Activated naive CD4-positive, alpha-beta T cell treated with anti-CD3 and anti-CD28 coated beads, Interleukin-2, amount 50 U/mL, for 24 hours (primary cell): Measurements from ENCODE around the gene OPN1MW3.
"Not testable (repeated sequence)": the region's sequence is repeated elsewhere in the genome, so short reads cannot be mapped to it uniquely, and the experiment has no call there.

Experiments used
- H3K27ac Mint-ChIP-seq: one replicate; pipeline ENCODE4 v1.8.0; 2021; ENCODE audit warnings: mild to moderate bottlenecking, mixed read lengths
- H3K27me3 Mint-ChIP-seq: one replicate; pipeline ENCODE4 v1.8.0; 2021; ENCODE audit warnings: mixed read lengths
- H3K36me3 Mint-ChIP-seq: one replicate; pipeline ENCODE4 v1.8.0; 2021; ENCODE audit warnings: mixed read lengths
- H3K4me1 Mint-ChIP-seq: one replicate; pipeline ENCODE4 v1.8.0; 2021; ENCODE audit warnings: mixed read lengths
- H3K4me3 Mint-ChIP-seq: one replicate; pipeline ENCODE4 v1.8.0; 2021; ENCODE audit warnings: mild to moderate bottlenecking, mixed read lengths
- H3K9me3 Mint-ChIP-seq: one replicate; pipeline ENCODE4 v1.8.0; 2021; ENCODE audit warnings: mixed read lengths

OPN1MW3 gene

GRCh38 chrX:154284489-154285338 lies 27.3 kb downstream of the OPN1MW3 start:
- H3K27ac Mint-ChIP-seq, H3K27me3 Mint-ChIP-seq, H3K4me3 Mint-ChIP-seq, H3K9me3 Mint-ChIP-seq, H3K4me1 Mint-ChIP-seq, H3K36me3 Mint-ChIP-seq: not testable (repeated sequence)

- not testable (repeated sequence) for H3K4me3 Mint-ChIP-seq, H3K9me3 Mint-ChIP-seq, H3K36me3 Mint-ChIP-seq, H3K4me1 Mint-ChIP-seq, H3K27me3 Mint-ChIP-seq, H3K27ac Mint-ChIP-seq
Measured at GRCh38 chrX:154286406-154286805, 29.0 kb downstream of the OPN1MW3 start.

GRCh38 chrX:154294791-154295574 lies 37.6 kb downstream of the OPN1MW3 start, which contains the start of gene TEX28:
TSS of gene TEX28 (minus strand) at chrX:154295124. CDS start at chrX:154292117, 3,007 bp downstream.
- Mint-ChIP-seq H3K4me3 (no peak within 1 kb of the TSS), H3K4me1 (no peaks in the 10 kb centered on the region), H3K27me3 (no peaks in the 10 kb centered on the region), H3K9me3 (no peaks in the 10 kb centered on the region), H3K36me3 (no peaks in the 10 kb centered on the region), H3K27ac (no peak within 1 kb of the TSS)

GRCh38 chrX:154295664-154296310 lies 38.4 kb downstream of the OPN1MW3 start, which contains the start of gene TKTL1:
TSS of gene TKTL1 (plus strand) at chrX:154295795. CDS start at chrX:154295860, 65 bp downstream.
- H3K4me1 Mint-ChIP-seq = no peaks in the 10 kb centered on the region
- H3K36me3 Mint-ChIP-seq = no peaks in the 10 kb centered on the region
- H3K27me3 Mint-ChIP-seq = no peaks in the 10 kb centered on the region
- H3K4me3 Mint-ChIP-seq = no peak within 1 kb of the TSS
- H3K9me3 Mint-ChIP-seq = no peaks in the 10 kb centered on the region
- H3K27ac Mint-ChIP-seq = no peak within 1 kb of the TSS

GRCh38 chrX:154296731-154297130 lies 39.3 kb downstream of the OPN1MW3 start:
- no peak overlapping the region for H3K27ac Mint-ChIP-seq

GRCh38 chrX:154298312-154298711 lies 40.9 kb downstream of the OPN1MW3 start:
- Mint-ChIP-seq H3K9me3 (no peaks in the 10 kb centered on the region), H3K36me3 (no peaks in the 10 kb centered on the region), H3K4me1 (no peaks in the 10 kb centered on the region), H3K4me3 (no peak overlapping the region), H3K27ac (no peak overlapping the region), H3K27me3 (no peaks in the 10 kb centered on the region)

More at GRCh38 chrX:154296731-154297130, 39.3 kb downstream of the OPN1MW3 start:
- H3K9me3 Mint-ChIP-seq = no peaks in the 10 kb centered on the region
- no peaks in the 10 kb centered on the region for H3K36me3 Mint-ChIP-seq
- H3K4me3 Mint-ChIP-seq = no peak overlapping the region
- H3K4me1 Mint-ChIP-seq = no peaks in the 10 kb centered on the region
- no peaks in the 10 kb centered on the region for H3K27me3 Mint-ChIP-seq

- no peaks in the 10 kb centered on the region for H3K4me1 Mint-ChIP-seq
- H3K27me3 Mint-ChIP-seq = no peaks in the 10 kb centered on the region
- H3K36me3 Mint-ChIP-seq = no peaks in the 10 kb centered on the region
- no peak overlapping the region for H3K4me3 Mint-ChIP-seq
- no peak overlapping the region for H3K27ac Mint-ChIP-seq
- no peaks in the 10 kb centered on the region for H3K9me3 Mint-ChIP-seq
Measured at GRCh38 chrX:154300816-154301215, 43.4 kb downstream of the OPN1MW3 start.

GRCh38 chrX:154302998-154303397 lies 45.6 kb downstream of the OPN1MW3 start:
- not testable (repeated sequence) for H3K27ac Mint-ChIP-seq

GRCh38 chrX:154303476-154303875 lies 46.1 kb downstream of the OPN1MW3 start:
- no peaks in the 10 kb centered on the region for H3K27me3 Mint-ChIP-seq
- H3K4me1 Mint-ChIP-seq = peaks cover 11% of the 10 kb centered on the region
- no peak overlapping the region for H3K27ac Mint-ChIP-seq
- no peaks in the 10 kb centered on the region for H3K9me3 Mint-ChIP-seq
- no peaks in the 10 kb centered on the region for H3K36me3 Mint-ChIP-seq
- H3K4me3 Mint-ChIP-seq = no peak overlapping the region

More at GRCh38 chrX:154302998-154303397, 45.6 kb downstream of the OPN1MW3 start:
- H3K9me3 Mint-ChIP-seq, H3K36me3 Mint-ChIP-seq, H3K4me3 Mint-ChIP-seq, H3K4me1 Mint-ChIP-seq, H3K27me3 Mint-ChIP-seq: not testable (repeated sequence)

GRCh38 chrX:154304846-154305245 lies 47.5 kb downstream of the OPN1MW3 start:
- no peak overlapping the region for H3K4me3 Mint-ChIP-seq
- peaks cover 16% of the 10 kb centered on the region for H3K4me1 Mint-ChIP-seq
- H3K9me3 Mint-ChIP-seq = no peaks in the 10 kb centered on the region
- no peaks in the 10 kb centered on the region for H3K27me3 Mint-ChIP-seq
- H3K27ac Mint-ChIP-seq = no peak overlapping the region
- H3K36me3 Mint-ChIP-seq = no peaks in the 10 kb centered on the region

- H3K4me1 Mint-ChIP-seq = peaks cover 16% of the 10 kb centered on the region
- no peaks in the 10 kb centered on the region for H3K36me3 Mint-ChIP-seq
- H3K27ac Mint-ChIP-seq = no peak overlapping the region
- no peak overlapping the region for H3K4me3 Mint-ChIP-seq
- H3K9me3 Mint-ChIP-seq = no peaks in the 10 kb centered on the region
- H3K27me3 Mint-ChIP-seq = no peaks in the 10 kb centered on the region
Measured at GRCh38 chrX:154305541-154306205, 48.3 kb downstream of the OPN1MW3 start.

GRCh38 chrX:154307202-154307601 lies 49.8 kb downstream of the OPN1MW3 start:
- H3K9me3 Mint-ChIP-seq = no peaks in the 10 kb centered on the region
- H3K27ac Mint-ChIP-seq = no peak overlapping the region
- H3K4me3 Mint-ChIP-seq = no peak overlapping the region
- H3K4me1 Mint-ChIP-seq = peaks cover 16% of the 10 kb centered on the region
- no peaks in the 10 kb centered on the region for H3K36me3 Mint-ChIP-seq
- no peaks in the 10 kb centered on the region for H3K27me3 Mint-ChIP-seq

- no peaks in the 10 kb centered on the region for H3K36me3 Mint-ChIP-seq
- no peaks in the 10 kb centered on the region for H3K27me3 Mint-ChIP-seq
- H3K4me1 Mint-ChIP-seq = peaks cover 24% of the 10 kb centered on the region
- H3K9me3 Mint-ChIP-seq = no peaks in the 10 kb centered on the region
- H3K27ac Mint-ChIP-seq = no peak overlapping the region
- H3K4me3 Mint-ChIP-seq = peak overlapping the region; percentile 48
Measured at GRCh38 chrX:154308108-154308946, 50.9 kb downstream of the OPN1MW3 start.

GRCh38 chrX:154309041-154309775 lies 51.8 kb downstream of the OPN1MW3 start:
- H3K27ac Mint-ChIP-seq = no peak overlapping the region
- H3K36me3 Mint-ChIP-seq = no peaks in the 10 kb centered on the region
- H3K9me3 Mint-ChIP-seq = no peaks in the 10 kb centered on the region
- peaks cover 32% of the 10 kb centered on the region for H3K4me1 Mint-ChIP-seq
- no peak overlapping the region for H3K4me3 Mint-ChIP-seq
- no peaks in the 10 kb centered on the region for H3K27me3 Mint-ChIP-seq
